K562 (cell line): ENCODE data around the gene GGPS1. TPM values are rescaled to one million over a fixed set of nuclear protein-coding genes. Genes with fewer than 3 reads are reported as not detected.
A peak's percentile ranks its signal among the peaks of the same experiment; 100 is the strongest.

Source experiments
- CBX3 ChIP-seq, 2 experiments: IDR thresholded peaks; 1 replicate in 1 of 2; 2 replicates in 1 of 2; pipeline ENCODE4 v1.6.1; 2012; ENCODE audit warnings: inconsistent platforms in 2 of 2, low read length in 2 of 2, borderline replicate concordance in 1 of 2, control low read depth in 1 of 2
- CC2D1A ChIP-seq: fragments of 450-650 bp; IDR thresholded peaks from 2 replicates; pipeline ENCODE4 v1.6.1; 2017; ENCODE audit warnings: mild to moderate bottlenecking
- CEBPG ChIP-seq, 3 experiments: fragments of 200-800 bp in 1 of 3; sonication (Bioruptor generic) in 1 of 3; sonication (generic) in 1 of 3; formaldehyde crosslinking in 1 of 3; IDR thresholded peaks in 2 of 3; conservative IDR thresholded peaks in 1 of 3; 2 replicates each; pipeline versions ENCODE4 v1.6.1 to v1.8.0; 2016 to 2022; ENCODE audit warnings: missing compliant biosample characterization in 2 of 3, missing genetic modification characterization in 2 of 3, mild to moderate bottlenecking in 1 of 3, missing genetic modification reagents in 1 of 3
- E4F1 ChIP-seq: fragments of 250-450 bp; sonication (Bioruptor Pico); IDR thresholded peaks from 2 replicates; pipeline ENCODE4 v1.5.0; 2021; ENCODE audit warnings: mild to moderate bottlenecking, borderline replicate concordance
- ETV5 ChIP-seq: sonication (generic); formaldehyde crosslinking; IDR thresholded peaks from 2 replicates; pipeline ENCODE4 v1.4.0; 2020; ENCODE audit warnings: low read depth, mild to moderate bottlenecking, missing genetic modification reagents
- FIP1L1 ChIP-seq: fragments of 200-400 bp; formaldehyde crosslinking; IDR thresholded peaks from 2 replicates; pipeline ENCODE4 v1.6.1; 2018; ENCODE audit warnings: mild to moderate bottlenecking, low read depth, low read length; ENCODE audit not compliant: poor library complexity, severe bottlenecking
- FOSL1 ChIP-seq: fragments of 200-800 bp; sonication (Bioruptor generic); conservative IDR thresholded peaks from 2 replicates; pipeline ENCODE4 v1.6.1; 2016; ENCODE audit warnings: missing genetic modification characterization, missing compliant biosample characterization
- MNT ChIP-seq, 2 experiments: fragments of 450-650 bp; conservative IDR thresholded peaks; 2 replicates each; pipeline ENCODE4 v1.6.1; 2017; ENCODE audit warnings: mild to moderate bottlenecking in 2 of 2, moderate library complexity in 2 of 2
- NCOA6 ChIP-seq: fragments of 450-650 bp; IDR thresholded peaks from 2 replicates; pipeline ENCODE4 v1.6.1; 2017; ENCODE audit warnings: mild to moderate bottlenecking
- NFYB ChIP-seq: IDR thresholded peaks from 2 replicates; pipeline ENCODE4 v1.6.1; 2011; ENCODE audit warnings: mild to moderate bottlenecking, moderate library complexity; ENCODE audit not compliant: insufficient read length; ENCODE audit errors: extremely low read depth
- NR3C1 ChIP-seq: sonication (generic); formaldehyde crosslinking; IDR thresholded peaks from 2 replicates; pipeline ENCODE4 v1.8.1; 2022; ENCODE audit warnings: missing genetic modification reagents
- PKNOX1 ChIP-seq: fragments of 450-650 bp; IDR thresholded peaks from 2 replicates; pipeline ENCODE4 v1.6.1; 2016
- PRPF4 ChIP-seq: fragments of 200-400 bp; formaldehyde crosslinking; IDR thresholded peaks from one replicate; pipeline ENCODE4 v1.6.1; 2017; ENCODE audit warnings: low read length, low read depth, mild to moderate bottlenecking; ENCODE audit not compliant: insufficient read depth, poor library complexity, severe bottlenecking
- RBM15 ChIP-seq: fragments of 200-400 bp; formaldehyde crosslinking; IDR thresholded peaks from 2 replicates; pipeline ENCODE4 v1.6.1; 2018; ENCODE audit warnings: mild to moderate bottlenecking, low read length, moderate library complexity; ENCODE audit not compliant: insufficient read depth
- RBM17 ChIP-seq: fragments of 200-400 bp; formaldehyde crosslinking; IDR thresholded peaks from 2 replicates; pipeline ENCODE4 v1.6.1; 2017; ENCODE audit warnings: low read depth, mild to moderate bottlenecking, low read length, borderline replicate concordance
- SAP30 ChIP-seq: fragments of 200-600 bp; sonication (generic); IDR thresholded peaks from 2 replicates; pipeline ENCODE4 v1.6.1; 2012; ENCODE audit warnings: borderline replicate concordance, low read depth, mild to moderate bottlenecking, moderate library complexity, low read length, control low read depth, inconsistent platforms; ENCODE audit not compliant: insufficient read depth, poor library complexity, severe bottlenecking
- SIX5 ChIP-seq, 2 experiments: IDR thresholded peaks; 2 replicates each; pipeline ENCODE4 v1.6.1; 2011; ENCODE audit warnings: low read length in 2 of 2, borderline replicate concordance in 1 of 2, low read depth in 1 of 2, mild to moderate bottlenecking in 1 of 2, moderate library complexity in 1 of 2; ENCODE audit not compliant: insufficient read depth in 1 of 2
- SNRNP70 ChIP-seq: fragments of 200-400 bp; formaldehyde crosslinking; optimal IDR thresholded peaks from 2 replicates; pipeline ENCODE3; 2017; ENCODE audit warnings: low read depth, low read length
- TAL1 ChIP-seq: fragments of 450-650 bp; IDR thresholded peaks from 2 replicates; pipeline ENCODE4 v1.6.1; 2016; ENCODE audit warnings: mild to moderate bottlenecking
- ZBED1 ChIP-seq: IDR thresholded peaks from 2 replicates; pipeline ENCODE4 v1.6.1; 2014
- ZNF3 ChIP-seq: fragments of 250-450 bp; sonication (Bioruptor Pico); IDR thresholded peaks from 2 replicates; pipeline ENCODE4 v1.5.0; 2021; ENCODE audit warnings: mild to moderate bottlenecking, moderate library complexity
- ZNF79 ChIP-seq: fragments of 250-450 bp; sonication (Bioruptor Pico); IDR thresholded peaks from 2 replicates; pipeline ENCODE4 v1.4.0; 2020; ENCODE audit warnings: low read depth, mild to moderate bottlenecking, moderate library complexity
- polyA plus RNA-seq, 8 experiments: library from polyadenylated mRNA; depleted of rRNA in 4 of 8; stranded (reverse) in 5 of 8; unstranded in 3 of 8; fragments of >200 nt; fragmentation: Nextera tagmentation in 2 of 8; fragmentation: Illumina TruSeq in 1 of 8; extraction: Ambion mirVana in 2 of 8; extraction: Trizol in 1 of 8; gene quantifications; 2 replicates each; pipeline versions ENCODE4 v1.2.1 to v1.2.3, GENCODE V29; 2011 to 2014; ENCODE audit warnings: inconsistent platforms in 1 of 8, missing spikeins in 1 of 8
- total RNA-seq, 7 experiments: library from RNA; depleted of rRNA in 6 of 7; stranded (reverse); fragments of >200 nt in 6 of 7; fragmentation: Illumina TruSeq in 2 of 7; extraction: Trizol in 2 of 7; gene quantifications; 2 replicates each; pipeline versions ENCODE4 v1.2.1 to v1.2.3, GENCODE V29; 2011 to 2021; ENCODE audit warnings: low replicate concordance in 1 of 7

Gene GGPS1
- total and polyA plus RNA-seq, 9 of the 15 experiments (the other 6 are each of a cell fraction or from before 2014, with no cell fraction given), result 18.8 to 104 (median 56.3) TPM

- TF ChIP-seq FOSL1 (tag), result peak; percentile 57; the same call in 1 of the 2 replicates
- TF ChIP-seq CEBPG (CRISPR knock-in tag; IDR thresholded peaks at IDR 0.05), result no peak
- TF ChIP-seq CEBPG (tag; conservative IDR thresholded peaks at IDR 0.05 in 1 of 2, IDR thresholded peaks at IDR 0.05 in 1 of 2), result no peak
- peak; percentile 90 to 94 for TF ChIP-seq MNT (conservative IDR thresholded peaks at IDR 0.05)
- TF ChIP-seq E4F1 (CRISPR knock-in tag), result no peak
- TF ChIP-seq NFYB, result peak; percentile 28
- peak; percentile 78 for TF ChIP-seq SAP30
- TF ChIP-seq TAL1, result no peak
- no peak for TF ChIP-seq PRPF4
- no peak for TF ChIP-seq SNRNP70
- no peak for TF ChIP-seq ZBED1
- no peak; the same call in 1 of the 2 replicates for TF ChIP-seq CC2D1A
- TF ChIP-seq RBM17, result no peak
- peak in 1 of 2 experiments; percentile 20; a peak in 1 of 3 replicates for TF ChIP-seq CBX3 (IDR thresholded peaks at IDR 0.05; ENCODE audit: borderline replicate concordance in 1 of 2, low read length in 2 of 2)
- TF ChIP-seq ZNF79 (CRISPR knock-in tag), result no peak
- TF ChIP-seq NCOA6, result no peak
- TF ChIP-seq ZNF3 (CRISPR knock-in tag), result no peak
- TF ChIP-seq NR3C1 (CRISPR knock-in tag), result no peak
- TF ChIP-seq PKNOX1, result peak; percentile 95
- no peak for TF ChIP-seq SIX5 (IDR thresholded peaks at IDR 0.05; ENCODE audit: borderline replicate concordance in 1 of 2, insufficient read depth in 1 of 2, low read depth in 1 of 2, low read length in 2 of 2)
- TF ChIP-seq FIP1L1, result no peak
- TF ChIP-seq ETV5 (CRISPR knock-in tag), result peak; percentile 79
- TF ChIP-seq RBM15, result no peak
Observed at GRCh38 chr1:235367000-235367908, 38.9 kb downstream of the GGPS1 start, which contains the start of gene TBCE (continued).
